Activated CD8-positive, alpha-beta memory T cell treated with anti-CD3 and anti-CD28 coated beads for 24 hours (primary cell): ENCODE data around the gene RNGTT.
"Not testable (repeated sequence)": the region's sequence is repeated elsewhere in the genome, so short reads cannot be mapped to it uniquely, and the experiment has no call there.

Experiments
- DNase-seq: peaks from one replicate; pipeline ENCODE4 v3.0.0-alpha.2; 2020

RNGTT gene

GRCh38 chr6:88858455-88858854, 105.0 kb downstream of the RNGTT start:
- no peak for DNase-seq

GRCh38 chr6:88856566-88856965, 106.9 kb downstream of the RNGTT start:
- no peak for DNase-seq

GRCh38 chr6:88855541-88856147, 107.8 kb downstream of the RNGTT start:
- no peak for DNase-seq

- DNase-seq: no peak
These were observed 110.6 kb downstream of the RNGTT start for GRCh38 chr6:88852775-88853174.

GRCh38 chr6:88852000-88852399, 111.4 kb downstream of the RNGTT start:
- no peak for DNase-seq

GRCh38 chr6:88848870-88849269, 114.5 kb downstream of the RNGTT start:
- DNase-seq: no peak

GRCh38 chr6:88843040-88843439, 120.4 kb downstream of the RNGTT start:
- DNase-seq: no peak

GRCh38 chr6:88842320-88842719, 121.1 kb downstream of the RNGTT start:
- DNase-seq: no peak

GRCh38 chr6:88840796-88841539, 122.5 kb downstream of the RNGTT start:
- DNase-seq: no peak

GRCh38 chr6:88840289-88840688, 123.1 kb downstream of the RNGTT start:
- DNase-seq: no peak

- no peak for DNase-seq
These were observed 124.1 kb downstream of the RNGTT start for GRCh38 chr6:88839280-88839679.

GRCh38 chr6:88835210-88835609, 128.2 kb downstream of the RNGTT start:
- DNase-seq: no peak

- DNase-seq: not testable (repeated sequence)
These were observed 130.3 kb downstream of the RNGTT start for GRCh38 chr6:88833071-88833470.

- DNase-seq: not testable (repeated sequence)
These were observed 135.8 kb downstream of the RNGTT start for GRCh38 chr6:88827599-88827998.

GRCh38 chr6:88825856-88826255, 137.6 kb downstream of the RNGTT start:
- DNase-seq: no peak

GRCh38 chr6:88823998-88824397, 139.4 kb downstream of the RNGTT start:
- no peak for DNase-seq

- DNase-seq: no peak
These were observed 147.9 kb downstream of the RNGTT start for GRCh38 chr6:88815491-88815890.

- no peak for DNase-seq
These were observed 148.5 kb downstream of the RNGTT start for GRCh38 chr6:88814909-88815308.

GRCh38 chr6:88813045-88813444, 150.4 kb downstream of the RNGTT start:
- no peak for DNase-seq

- no peak for DNase-seq
These were observed 152.7 kb downstream of the RNGTT start for GRCh38 chr6:88810701-88811100.

GRCh38 chr6:88810089-88810488, 153.3 kb downstream of the RNGTT start:
- DNase-seq: no peak

GRCh38 chr6:88808381-88808780, 155.0 kb downstream of the RNGTT start:
- no peak for DNase-seq

GRCh38 chr6:88807622-88808021, 155.8 kb downstream of the RNGTT start:
- no peak for DNase-seq

- DNase-seq: no peak
These were observed 156.7 kb downstream of the RNGTT start for GRCh38 chr6:88806728-88807127.

GRCh38 chr6:88804701-88805100, 158.7 kb downstream of the RNGTT start:
- no peak for DNase-seq
